VCaP (cell line): Measurements from ENCODE around the gene PDE4D.

Source experiments
- H3K27ac ChIP-seq: fragments of 450-650 bp; 2 replicates; pipeline ENCODE4 v1.5.1; 2017
- CTCF ChIP-seq: fragments of 450-650 bp; conservative IDR thresholded peaks from 2 replicates; pipeline ENCODE4 v1.5.1; 2017; ENCODE audit warnings: mild to moderate bottlenecking, moderate library complexity

Gene PDE4D

GRCh38 chr5:59146729-59147128, 746.8 kb downstream of the PDE4D start:
- no peak overlapping the region for H3K27ac ChIP-seq
- TF ChIP-seq CTCF, result no peak

GRCh38 chr5:59143926-59144333, 749.6 kb downstream of the PDE4D start:
- no peak for TF ChIP-seq CTCF
- H3K27ac ChIP-seq, result no peak overlapping the region

GRCh38 chr5:59142927-59143326, 750.6 kb downstream of the PDE4D start:
- TF ChIP-seq CTCF, result no peak
- H3K27ac ChIP-seq, result no peak overlapping the region

GRCh38 chr5:59142138-59142537, 751.4 kb downstream of the PDE4D start:
- no peak for TF ChIP-seq CTCF
- H3K27ac ChIP-seq, result no peak overlapping the region

GRCh38 chr5:59140133-59140532, 753.4 kb downstream of the PDE4D start:
- H3K27ac ChIP-seq, result no peak overlapping the region
- TF ChIP-seq CTCF, result no peak

- H3K27ac ChIP-seq, result no peak overlapping the region
- TF ChIP-seq CTCF, result no peak
Observed at GRCh38 chr5:59139695-59140094, 753.8 kb downstream of the PDE4D start.

- TF ChIP-seq CTCF, result no peak
- H3K27ac ChIP-seq, result no peak overlapping the region
Observed at GRCh38 chr5:59138509-59138908, 755.0 kb downstream of the PDE4D start.

- no peak overlapping the region for H3K27ac ChIP-seq
- TF ChIP-seq CTCF, result no peak
Observed at GRCh38 chr5:59137846-59138245, 755.7 kb downstream of the PDE4D start.
